Measurements from ENCODE around the gene OBP2A. TPM values are rescaled to one million over a fixed set of nuclear protein-coding genes. Genes with fewer than 3 reads are reported as not detected.
"Not testable (repeated sequence)": the region's sequence is repeated elsewhere in the genome, so short reads cannot be mapped to it uniquely, and the experiment has no call there.

Gene OBP2A
- total and polyA plus RNA-seq, 2 donors (not counting 1 experiment from before 2014, with no cell fraction given), result not detected

GRCh38 chr9:135513351-135513846 is 32.5 kb upstream of the OBP2A start:
- H3K9me3 ChIP-seq (ENCODE audit: control extremely low read depth in 1 of 3, control insufficient read depth in 2 of 3, insufficient read depth in 1 of 3, low read length in 2 of 3), result peaks cover 0 to 10% (median 8%) of the 10 kb centered on the region in 3 donors
- ATAC-seq (ENCODE audit: low read depth), result no peak
- no peaks in the 10 kb centered on the region for H3K36me3 ChIP-seq (replicated peaks in 1 of 2; ENCODE audit: control extremely low read depth in 1 of 2, control insufficient read depth in 1 of 2, extremely low read depth in 1 of 2, insufficient read depth in 2 of 2, low read length in 1 of 2)
- H3K4me3 Mint-ChIP-seq, result no peak overlapping the region
- no peak overlapping the region for H3K27ac Mint-ChIP-seq
- H2AFZ ChIP-seq (ENCODE audit: insufficient read depth, low read depth, low read length, poor library complexity, severe bottlenecking), result no peak overlapping the region
- peaks cover 9% of the 10 kb centered on the region for H3K9me3 Mint-ChIP-seq (ENCODE audit: insufficient read depth)
- intact Hi-C loops (cut with micrococcal nuclease), result no loop called here
- ChIA-PET POLR2A (no interaction called here), CTCF (no interaction called here)
- H3K27me3 Mint-ChIP-seq, result peaks cover 5% of the 10 kb centered on the region
- no peaks in the 10 kb centered on the region for H3K4me1 Mint-ChIP-seq
- no peak overlapping the region for H3K27ac ChIP-seq (ENCODE audit: low read length in 2 of 2)
- TF ChIP-seq, protein P1, sequence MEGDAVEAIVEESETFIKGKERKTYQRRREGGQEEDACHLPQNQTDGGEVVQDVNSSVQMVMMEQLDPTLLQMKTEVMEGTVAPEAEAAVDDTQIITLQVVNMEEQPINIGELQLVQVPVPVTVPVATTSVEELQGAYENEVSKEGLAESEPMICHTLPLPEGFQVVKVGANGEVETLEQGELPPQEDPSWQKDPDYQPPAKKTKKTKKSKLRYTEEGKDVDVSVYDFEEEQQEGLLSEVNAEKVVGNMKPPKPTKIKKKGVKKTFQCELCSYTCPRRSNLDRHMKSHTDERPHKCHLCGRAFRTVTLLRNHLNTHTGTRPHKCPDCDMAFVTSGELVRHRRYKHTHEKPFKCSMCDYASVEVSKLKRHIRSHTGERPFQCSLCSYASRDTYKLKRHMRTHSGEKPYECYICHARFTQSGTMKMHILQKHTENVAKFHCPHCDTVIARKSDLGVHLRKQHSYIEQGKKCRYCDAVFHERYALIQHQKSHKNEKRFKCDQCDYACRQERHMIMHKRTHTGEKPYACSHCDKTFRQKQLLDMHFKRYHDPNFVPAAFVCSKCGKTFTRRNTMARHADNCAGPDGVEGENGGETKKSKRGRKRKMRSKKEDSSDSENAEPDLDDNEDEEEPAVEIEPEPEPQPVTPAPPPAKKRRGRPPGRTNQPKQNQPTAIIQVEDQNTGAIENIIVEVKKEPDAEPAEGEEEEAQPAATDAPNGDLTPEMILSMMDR (IDR thresholded peaks at IDR 0.05), result no peak
- no peak for TF ChIP-seq EZH2 (IDR thresholded peaks at IDR 0.05; ENCODE audit: borderline replicate concordance, insufficient read depth, low read depth, low read length, poor library complexity, severe bottlenecking)
- no peaks in the 10 kb centered on the region for H3K4me1 ChIP-seq (ENCODE audit: control insufficient read depth in 2 of 2, insufficient read depth in 2 of 2, low read length in 2 of 2)
- DNase-seq, result no peak
- no peaks in the 10 kb centered on the region for H3K79me2 ChIP-seq (ENCODE audit: control insufficient read depth, insufficient read depth, low read length)
- no peak overlapping the region for H3K4me2 ChIP-seq (replicated peaks; ENCODE audit: low read depth, low read length, poor library complexity, severe bottlenecking)
- no peaks in the 10 kb centered on the region for H3K27me3 ChIP-seq (replicated peaks in 1 of 4; ENCODE audit: control extremely low read depth in 1 of 4, control insufficient read depth in 3 of 4, insufficient read depth in 4 of 4, low read length in 3 of 4)
- WGBS (ENCODE audit: insufficient coverage), result 81% methylated on average over 19 of the region's 19 CpGs
- H3K4me3 ChIP-seq (ENCODE audit: control extremely low read depth in 1 of 5, extremely low read depth in 1 of 5, insufficient read depth in 1 of 5, low read depth in 2 of 5, low read length in 4 of 5), result no peak overlapping the region
- H3K9ac ChIP-seq (ENCODE audit: low read length), result no peak overlapping the region
- no peaks in the 10 kb centered on the region for H4K20me1 ChIP-seq (ENCODE audit: control insufficient read depth, insufficient read depth, low read length, poor library complexity, severe bottlenecking)

- H3K27me3 Mint-ChIP-seq; H4K20me1 ChIP-seq (ENCODE audit: control insufficient read depth, insufficient read depth, low read length, poor library complexity, severe bottlenecking); H3K4me1 Mint-ChIP-seq; H3K79me2 ChIP-seq (ENCODE audit: control insufficient read depth, insufficient read depth, low read length); H3K27ac ChIP-seq (ENCODE audit: low read length in 2 of 2); H3K9me3 Mint-ChIP-seq (ENCODE audit: insufficient read depth); H3K4me1 ChIP-seq (ENCODE audit: control insufficient read depth in 2 of 2, insufficient read depth in 2 of 2, low read length in 2 of 2); H2AFZ ChIP-seq (ENCODE audit: insufficient read depth, low read depth, low read length, poor library complexity, severe bottlenecking); H3K9ac ChIP-seq (ENCODE audit: low read length); H3K4me3 ChIP-seq (ENCODE audit: control extremely low read depth in 1 of 5, extremely low read depth in 1 of 5, insufficient read depth in 1 of 5, low read depth in 2 of 5, low read length in 4 of 5); intact Hi-C loops (cut with micrococcal nuclease); H3K27ac Mint-ChIP-seq; H3K36me3 ChIP-seq (replicated peaks in 1 of 2; ENCODE audit: control extremely low read depth in 1 of 2, control insufficient read depth in 1 of 2, extremely low read depth in 1 of 2, insufficient read depth in 2 of 2, low read length in 1 of 2); H3K27me3 ChIP-seq (replicated peaks in 1 of 4; ENCODE audit: control extremely low read depth in 1 of 4, control insufficient read depth in 3 of 4, insufficient read depth in 4 of 4, low read length in 3 of 4); H3K4me3 Mint-ChIP-seq; ATAC-seq (ENCODE audit: low read depth); DNase-seq; POLR2A ChIA-PET; H3K9me3 ChIP-seq (ENCODE audit: control extremely low read depth in 1 of 3, control insufficient read depth in 2 of 3, insufficient read depth in 1 of 3, low read length in 2 of 3); H3K4me2 ChIP-seq (replicated peaks; ENCODE audit: low read depth, low read length, poor library complexity, severe bottlenecking): not testable (repeated sequence)
- WGBS (ENCODE audit: insufficient coverage), result 80% methylated on average over 2 of the region's 9 CpGs
- CTCF ChIA-PET, result interaction anchor here (1.7 kb wide), 1 partner anchor 9 kb away, joined by 4 read pairs; no protein-coding TSS in a partner anchor
These were observed 32.0 kb upstream of the OBP2A start for GRCh38 chr9:135513906-135514305.
